GM20000 (cell line): ENCODE data around the gene RAD50.

Experiments used
- DNase-seq: peaks from one replicate; pipeline ENCODE4 v3.0.0; 2012; ENCODE audit warnings: low spot score
- CTCF ChIP-seq: IDR thresholded peaks from 2 replicates; pipeline ENCODE4 v1.5.1; 2012; ENCODE audit warnings: mild to moderate bottlenecking, control low read depth; ENCODE audit errors: extremely low read depth, missing control alignments

Gene RAD50

GRCh38 chr5:132639706-132640130, 82.9 kb downstream of the RAD50 start:
- TF ChIP-seq CTCF = no peak
- peak; percentile 44 for DNase-seq

- no peak for DNase-seq
- TF ChIP-seq CTCF = no peak
Observed at GRCh38 chr5:132640613-132641012, 83.8 kb downstream of the RAD50 start.

- TF ChIP-seq CTCF = no peak
- peak; percentile 50 for DNase-seq
Observed at GRCh38 chr5:132641241-132641723, 84.5 kb downstream of the RAD50 start.

GRCh38 chr5:132641841-132642240, 85.1 kb downstream of the RAD50 start:
- no peak for DNase-seq
- no peak for TF ChIP-seq CTCF

GRCh38 chr5:132644177-132644576, 87.4 kb downstream of the RAD50 start:
- DNase-seq = no peak
- TF ChIP-seq CTCF = no peak

GRCh38 chr5:132646583-132647266, 89.9 kb downstream of the RAD50 start:
- DNase-seq = no peak
- TF ChIP-seq CTCF = no peak

- DNase-seq = no peak
- TF ChIP-seq CTCF = no peak
Observed at GRCh38 chr5:132647473-132647872, 90.7 kb downstream of the RAD50 start.
